ENCODE measurements around the gene PPP3R1. TPM values are rescaled to one million over a fixed set of nuclear protein-coding genes. Genes with fewer than 3 reads are reported as not detected.

PPP3R1 gene
- total and polyA plus RNA-seq, 2 donors (not counting 3 experiments of a cell fraction or from before 2014, with no cell fraction given), result 8.4 to 62.2 TPM

DNA sequence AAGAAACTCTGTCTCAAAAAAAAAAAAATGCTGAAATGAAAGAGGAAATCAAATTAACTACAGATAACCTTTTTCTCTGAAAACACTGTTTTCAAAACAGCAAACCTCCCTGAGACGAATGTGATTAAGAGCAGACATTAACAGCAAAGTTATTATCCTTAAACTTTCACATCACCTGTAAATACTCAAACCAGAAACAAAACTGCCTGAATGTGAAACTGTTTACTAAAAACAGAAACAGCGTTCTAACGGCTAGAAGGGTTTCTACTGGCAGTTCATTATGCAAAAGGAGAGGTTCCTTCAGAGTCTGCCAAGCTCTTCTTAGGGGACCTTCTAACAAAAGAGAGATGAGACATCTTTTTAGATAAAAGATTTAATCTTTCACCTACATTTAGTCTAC lies 48.7 kb downstream of the PPP3R1 start:
- Histone ChIP-seq H3K9me1 (replicated peaks; ENCODE audit: control insufficient read depth, extremely low read depth, insufficient read depth, low read length) (peaks cover 2% of the 10 kb centered on the region), H4K20me1 (replicated peaks; ENCODE audit: control insufficient read depth, extremely low read depth, insufficient read depth, low read length) (peaks cover 13% of the 10 kb centered on the region), H3K4me1 (ENCODE audit: control insufficient read depth, extremely low read depth, insufficient read depth, low read length) (no peaks in the 10 kb centered on the region), H3K9me3 (replicated peaks; ENCODE audit: control insufficient read depth, insufficient read depth, low read length) (no peaks in the 10 kb centered on the region), H3K27me3 (ENCODE audit: control insufficient read depth in 2 of 2, insufficient read depth in 2 of 2, low read length in 2 of 2) (no peaks in the 10 kb centered on the region), H2AFZ (ENCODE audit: low read depth, low read length) (no peak overlapping the region), H3K36me3 (ENCODE audit: control insufficient read depth in 2 of 2, extremely low read depth in 1 of 2, insufficient read depth in 2 of 2, low read length in 2 of 2) (peaks cover 0 to 2% of the 10 kb centered on the region in 2 experiments), H3K9ac (replicated peaks; ENCODE audit: extremely low read depth, insufficient read depth, low read length) (no peak overlapping the region), H3K4me2 (ENCODE audit: insufficient read depth, low read length) (no peak overlapping the region), H3K27ac (ENCODE audit: insufficient read depth, low read depth, low read length) (no peak overlapping the region), H3K4me3 (replicated peaks in 1 of 3; ENCODE audit: insufficient read depth in 1 of 3, low read depth in 1 of 3, low read length in 3 of 3) (no peak overlapping the region), H3K79me2 (ENCODE audit: control insufficient read depth, insufficient read depth, low read length) (peaks cover 91% of the 10 kb centered on the region)
- no TSS peak for BruUV-seq (replicated peaks)
- FAIRE-seq (no peak), DNase-seq (ENCODE audit: low read depth, low spot score) (no peak)
- ChIA-PET CTCF (interaction anchor here (0.7 to 6.1 kb wide), 3 partner anchors 8 to 45 kb away, joined by 3 to 47 read pairs (median 3); no protein-coding TSS in a partner anchor), POLR2A (no interaction called here)
- dilution Hi-C loops (cut with MboI; ENCODE audit: extremely low pct_ligation_motif_present, low sequenced_read_pairs), result no loop called here
- no peak for TF ChIP-seq FOS (IDR thresholded peaks at IDR 0.05; ENCODE audit: borderline replicate concordance, insufficient read depth, low read length)
- no peak for TF ChIP-seq POLR2A (IDR thresholded peaks at IDR 0.05; ENCODE audit: low read depth, low read length)
- TF ChIP-seq, protein P1, sequence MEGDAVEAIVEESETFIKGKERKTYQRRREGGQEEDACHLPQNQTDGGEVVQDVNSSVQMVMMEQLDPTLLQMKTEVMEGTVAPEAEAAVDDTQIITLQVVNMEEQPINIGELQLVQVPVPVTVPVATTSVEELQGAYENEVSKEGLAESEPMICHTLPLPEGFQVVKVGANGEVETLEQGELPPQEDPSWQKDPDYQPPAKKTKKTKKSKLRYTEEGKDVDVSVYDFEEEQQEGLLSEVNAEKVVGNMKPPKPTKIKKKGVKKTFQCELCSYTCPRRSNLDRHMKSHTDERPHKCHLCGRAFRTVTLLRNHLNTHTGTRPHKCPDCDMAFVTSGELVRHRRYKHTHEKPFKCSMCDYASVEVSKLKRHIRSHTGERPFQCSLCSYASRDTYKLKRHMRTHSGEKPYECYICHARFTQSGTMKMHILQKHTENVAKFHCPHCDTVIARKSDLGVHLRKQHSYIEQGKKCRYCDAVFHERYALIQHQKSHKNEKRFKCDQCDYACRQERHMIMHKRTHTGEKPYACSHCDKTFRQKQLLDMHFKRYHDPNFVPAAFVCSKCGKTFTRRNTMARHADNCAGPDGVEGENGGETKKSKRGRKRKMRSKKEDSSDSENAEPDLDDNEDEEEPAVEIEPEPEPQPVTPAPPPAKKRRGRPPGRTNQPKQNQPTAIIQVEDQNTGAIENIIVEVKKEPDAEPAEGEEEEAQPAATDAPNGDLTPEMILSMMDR (IDR thresholded peaks at IDR 0.05; ENCODE audit: extremely low read depth in 1 of 2, insufficient read depth in 1 of 2, low read depth in 1 of 2, low read length in 2 of 2), result no peak
- TF ChIP-seq GATA2 (IDR thresholded peaks at IDR 0.05; ENCODE audit: insufficient read depth, insufficient read length, low read depth, low read length), result no peak
- TF ChIP-seq JUN (IDR thresholded peaks at IDR 0.05; ENCODE audit: borderline replicate concordance, insufficient read depth, insufficient read length, low read depth), result no peak
- no peak for TF ChIP-seq MYC (IDR thresholded peaks at IDR 0.05; ENCODE audit: low read depth, low read length)
- TF ChIP-seq EZH2 (IDR thresholded peaks at IDR 0.05; ENCODE audit: borderline replicate concordance, low read depth, low read length, severe bottlenecking), result no peak
- TF ChIP-seq, protein P2, sequence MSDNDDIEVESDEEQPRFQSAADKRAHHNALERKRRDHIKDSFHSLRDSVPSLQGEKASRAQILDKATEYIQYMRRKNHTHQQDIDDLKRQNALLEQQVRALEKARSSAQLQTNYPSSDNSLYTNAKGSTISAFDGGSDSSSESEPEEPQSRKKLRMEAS (IDR thresholded peaks at IDR 0.05; ENCODE audit: insufficient read depth, insufficient read length), result no peak
- no peak for TF ChIP-seq POLR2AphosphoS5 (IDR thresholded peaks at IDR 0.05; ENCODE audit: insufficient read depth, low read depth, low read length)
- intact Hi-C loops (cut with micrococcal nuclease), result no loop called here

Data from endothelial cell of umbilical vein (primary cell).